HG02885 (cell line): ENCODE results near the gene PUM1.
"Not testable (repeated sequence)": the region's sequence is repeated elsewhere in the genome, so short reads cannot be mapped to it uniquely, and the experiment has no call there.

Experiments
- ATAC-seq: cut with Tn5 transposase; IDR thresholded peaks from one replicate; pipeline ENCODE4 v1.9.1; 2021; ENCODE audit warnings: mild to moderate bottlenecking; ENCODE audit not compliant: unreplicated experiment, poor library complexity

The PUM1 gene

DNA sequence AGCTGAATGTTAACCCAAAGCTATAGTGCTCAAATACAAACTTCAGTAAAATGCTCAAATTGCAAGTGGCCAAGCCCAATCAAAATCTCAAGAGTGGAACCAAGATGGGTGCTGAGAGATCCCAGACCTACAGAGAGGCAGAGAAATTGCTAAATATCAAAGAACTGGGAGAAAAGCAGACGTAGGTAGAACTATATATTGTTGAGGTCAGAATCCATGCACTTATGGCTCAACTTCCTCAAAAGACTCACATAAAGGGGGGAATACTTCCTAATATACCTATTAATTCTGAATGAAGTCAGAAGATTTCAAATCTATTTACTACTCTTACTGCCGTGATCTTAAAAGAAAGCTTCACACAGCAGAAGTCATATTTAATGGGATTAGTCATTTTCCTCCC, 65.2 kb downstream of the PUM1 start:
- ATAC-seq = no peak

DNA sequence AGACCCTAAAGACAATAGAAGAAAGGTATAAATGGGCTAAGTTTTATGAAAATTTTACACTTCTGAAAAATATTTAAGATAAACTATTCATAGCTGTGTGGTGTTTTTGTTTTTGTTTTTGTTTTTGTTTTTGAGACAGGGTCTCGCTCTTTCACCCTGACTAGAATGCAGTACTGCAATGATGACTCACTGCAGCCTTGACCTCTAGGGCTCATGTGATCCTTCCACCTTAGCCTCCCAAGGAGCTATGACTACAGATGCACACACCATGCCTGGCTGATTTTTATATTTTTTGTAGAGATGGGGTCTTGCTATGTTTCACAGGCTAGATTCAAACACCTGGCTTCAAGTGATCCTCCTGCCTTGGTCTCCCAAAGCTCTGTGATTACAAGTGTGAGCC, 66.6 kb downstream of the PUM1 start:
- ATAC-seq = no peak

DNA sequence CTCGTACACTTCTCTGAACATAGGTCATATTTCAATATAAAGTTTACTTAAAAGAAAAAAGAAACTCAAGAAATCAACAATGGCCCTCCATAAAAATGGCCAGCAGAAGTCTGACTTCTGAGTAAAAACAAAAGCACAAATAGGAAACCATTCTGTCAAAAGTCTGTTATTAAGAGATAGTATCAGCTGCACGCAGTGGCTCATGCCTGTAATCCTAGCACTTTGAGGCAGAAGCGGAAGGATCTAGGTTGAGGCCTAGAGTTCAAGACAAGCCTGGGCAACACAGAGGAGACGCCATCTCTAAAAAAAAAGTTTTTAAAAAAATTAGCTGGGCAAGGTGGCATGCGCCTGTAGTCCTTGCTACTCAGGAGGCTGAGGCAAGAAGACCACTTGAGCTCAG, 67.3 kb downstream of the PUM1 start:
- ATAC-seq = no peak

DNA sequence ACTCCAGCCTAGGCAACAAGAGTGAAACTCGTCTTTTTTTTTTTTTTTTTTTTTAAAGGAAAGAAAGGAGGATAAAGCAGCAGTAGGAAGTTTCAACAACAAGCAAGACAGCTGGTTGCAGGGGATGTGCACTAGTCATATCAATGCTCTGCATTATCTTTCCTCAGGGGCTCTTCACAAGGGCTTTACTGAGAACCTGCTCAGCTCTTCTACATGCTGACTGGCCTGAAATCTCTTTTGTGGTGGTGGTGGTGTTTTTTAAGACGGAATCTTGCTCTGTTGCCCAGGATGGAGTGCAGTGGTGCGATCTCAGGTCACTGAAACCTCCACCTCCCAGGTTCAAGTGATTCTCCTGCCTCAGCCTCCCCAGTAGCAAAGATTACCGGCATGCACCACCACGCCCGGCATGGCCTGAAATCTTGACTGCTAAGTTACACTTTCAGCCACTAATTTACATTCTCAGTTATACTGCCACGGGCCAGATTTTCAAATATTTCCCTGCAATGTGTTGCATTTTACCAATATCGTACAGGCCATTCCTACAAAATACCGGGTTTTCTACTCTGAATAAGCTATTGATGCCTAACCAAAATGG, 68.0 kb downstream of the PUM1 start:
- no peak for ATAC-seq

DNA sequence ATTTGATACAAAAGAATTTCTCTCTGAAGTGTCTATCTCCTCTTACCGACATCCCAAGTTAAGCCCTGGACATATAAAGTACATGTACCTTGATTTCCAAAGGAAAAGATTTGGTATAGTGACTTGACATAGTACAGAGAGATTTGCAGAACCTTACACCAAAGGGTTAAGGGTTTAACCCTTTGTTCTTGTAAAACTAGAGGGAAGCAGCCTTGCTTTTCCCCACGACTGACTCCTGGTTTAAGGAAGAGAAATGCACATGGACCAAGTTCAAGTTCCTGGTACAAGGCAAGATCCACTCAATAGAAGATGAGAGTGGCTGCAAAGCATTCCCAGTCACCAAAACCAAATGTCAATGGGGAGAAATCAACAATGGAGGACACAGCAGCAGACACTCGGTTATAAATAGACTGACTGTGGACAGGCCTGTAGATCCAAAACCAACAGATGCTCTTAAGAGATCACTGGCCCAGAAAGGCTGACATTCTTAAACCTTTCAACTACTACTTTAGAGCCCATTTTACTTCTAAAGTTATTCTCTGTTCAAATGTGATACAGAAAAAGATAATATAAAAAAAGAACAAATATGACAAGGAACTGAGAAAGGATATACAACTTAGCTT, 69.4 kb downstream of the PUM1 start:
- no peak for ATAC-seq

DNA sequence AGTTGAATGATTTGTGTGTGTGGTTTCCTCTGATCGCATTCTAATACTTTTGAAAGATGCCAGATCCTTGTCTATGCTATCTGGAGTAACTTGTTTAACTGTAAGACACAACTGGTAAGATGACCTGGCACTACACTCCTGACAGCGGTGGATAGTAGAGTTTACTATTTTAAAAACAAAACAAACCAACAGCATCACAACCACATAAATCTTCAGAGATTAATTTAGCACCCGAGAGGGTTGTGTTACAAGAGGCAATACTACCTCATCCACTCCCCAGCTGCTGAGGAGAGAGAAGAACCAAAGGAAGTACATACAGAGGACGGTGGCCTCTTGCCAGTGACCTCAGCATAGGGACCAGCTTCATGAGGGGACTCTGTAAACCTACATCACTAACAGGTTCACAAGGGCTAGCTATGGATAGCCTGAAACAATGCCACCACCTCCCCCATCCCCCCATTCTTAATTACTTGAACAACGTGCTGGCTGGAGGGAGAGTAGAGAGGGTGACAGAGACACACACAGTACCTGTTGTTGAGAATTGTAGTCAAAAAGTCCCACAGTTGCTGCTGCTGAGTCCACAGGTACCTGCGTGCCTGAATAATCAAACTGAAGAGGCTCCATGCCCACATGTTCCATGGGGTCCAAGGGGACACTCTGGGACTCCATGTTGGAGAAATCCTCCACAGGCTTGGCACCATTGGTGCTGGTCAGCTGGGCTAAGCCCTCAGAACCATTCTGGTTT, 73.5 kb downstream of the PUM1 start:
- no peak for ATAC-seq

DNA sequence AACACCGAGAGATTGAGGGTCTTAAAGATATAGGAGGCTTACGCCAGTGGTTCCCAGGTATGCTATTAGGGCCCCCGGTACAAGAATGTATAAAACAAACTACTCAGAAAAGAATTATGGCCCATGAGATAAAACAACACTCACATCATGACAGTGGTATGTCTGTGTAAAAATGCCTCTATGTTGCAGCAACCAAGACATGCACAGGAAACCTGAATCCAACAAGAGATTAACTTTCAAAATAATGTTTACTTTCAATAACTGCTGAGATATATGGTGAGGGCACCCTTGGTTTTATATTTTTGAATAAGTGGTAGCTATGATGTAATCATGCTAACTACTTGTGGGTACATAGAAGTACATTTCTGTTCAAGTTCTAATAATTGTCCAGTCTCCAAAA, 74.9 kb downstream of the PUM1 start:
- ATAC-seq = no peak

DNA sequence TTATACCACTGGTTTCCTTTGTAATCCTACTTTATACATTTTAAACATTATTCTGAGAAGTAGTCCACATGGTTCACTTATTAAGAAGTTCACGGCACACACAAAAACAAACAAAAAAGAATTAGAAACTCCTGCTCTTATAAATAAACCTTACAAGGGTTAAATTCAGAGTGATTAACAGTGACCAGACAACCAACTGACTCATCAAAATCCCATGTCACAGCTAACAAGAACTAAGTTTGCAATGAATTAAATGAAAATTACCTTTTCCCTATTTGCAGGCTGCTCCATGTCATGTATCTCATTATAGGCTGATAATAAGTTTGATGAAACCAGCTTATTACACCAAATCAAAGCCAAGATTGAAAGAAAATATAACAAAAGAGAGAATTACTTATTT, 77.5 kb downstream of the PUM1 start:
- no peak for ATAC-seq

DNA sequence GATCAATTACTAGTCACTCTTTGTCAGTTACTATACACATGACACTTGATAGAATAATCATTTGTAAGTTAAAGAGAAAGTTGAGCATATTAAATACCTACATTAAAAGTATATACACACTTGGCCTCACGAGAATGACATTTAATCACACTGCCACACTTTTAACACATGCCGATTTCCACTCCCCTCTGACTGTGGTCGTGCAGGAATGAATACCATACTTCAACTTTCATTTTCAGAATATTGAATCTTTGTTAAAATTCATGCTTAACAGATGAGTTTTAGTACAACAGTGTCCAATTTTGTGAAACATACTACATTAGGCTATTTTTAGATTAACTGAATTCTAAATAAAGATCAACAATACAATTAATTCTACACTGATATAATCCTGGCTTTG, 78.8 kb downstream of the PUM1 start:
- no peak for ATAC-seq

DNA sequence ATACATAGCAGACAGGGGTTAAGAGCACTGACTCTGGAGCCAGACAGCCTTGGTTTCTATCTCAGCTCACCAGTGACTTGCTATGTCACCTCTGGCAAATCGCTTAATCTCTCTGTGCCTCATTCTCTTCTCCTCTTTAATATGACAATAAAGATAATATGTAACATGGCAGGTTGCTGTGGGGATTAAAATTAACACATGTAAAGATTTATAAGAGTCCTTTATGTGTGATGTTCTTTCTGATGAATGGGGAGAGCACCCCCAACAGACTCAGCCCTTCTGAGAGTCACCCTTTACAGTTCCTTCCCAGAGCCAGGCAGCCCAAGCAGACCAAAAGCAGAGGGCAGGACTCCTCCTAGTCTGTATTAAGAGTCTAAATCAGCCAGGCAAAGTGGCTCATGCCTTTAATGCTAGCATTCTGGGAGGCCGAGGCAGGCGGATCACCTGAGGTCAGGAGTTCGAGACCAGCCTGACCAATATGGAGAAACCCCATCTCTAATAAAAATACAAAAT, 80.5 kb downstream of the PUM1 start:
- no peak for ATAC-seq

DNA sequence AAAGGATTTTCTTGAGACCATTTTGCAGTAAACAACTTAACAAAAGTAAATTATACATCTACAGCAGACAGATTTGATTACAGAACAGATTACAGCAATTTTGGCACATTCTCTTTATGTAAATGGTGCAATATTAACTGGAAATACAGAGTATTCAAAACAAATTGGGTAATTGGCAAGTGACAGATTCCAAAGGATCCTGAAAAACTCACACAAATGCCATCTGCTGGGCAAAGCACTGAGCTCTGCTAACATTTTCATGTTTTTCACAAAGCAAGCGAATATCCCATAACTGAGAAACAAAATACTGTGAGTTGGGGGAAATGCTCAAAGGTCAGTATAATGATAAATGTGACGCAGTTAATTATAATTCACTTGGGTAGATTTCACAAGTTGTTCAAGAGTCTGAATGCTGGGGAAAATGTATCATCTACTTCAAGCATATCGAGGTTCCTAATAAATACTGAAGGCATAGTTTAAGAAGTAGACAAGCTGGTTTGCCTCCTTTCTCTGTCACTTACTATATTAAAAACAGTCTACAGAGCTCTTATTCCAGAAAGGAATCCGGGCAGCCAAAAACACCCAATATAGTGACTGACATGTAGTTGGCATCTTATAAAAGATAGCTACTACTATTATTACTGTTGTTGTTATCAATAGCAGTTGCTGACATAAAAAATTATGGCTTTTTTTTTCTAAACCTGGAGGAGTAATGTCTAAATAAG, 81.2 kb downstream of the PUM1 start:
- ATAC-seq = no peak

DNA sequence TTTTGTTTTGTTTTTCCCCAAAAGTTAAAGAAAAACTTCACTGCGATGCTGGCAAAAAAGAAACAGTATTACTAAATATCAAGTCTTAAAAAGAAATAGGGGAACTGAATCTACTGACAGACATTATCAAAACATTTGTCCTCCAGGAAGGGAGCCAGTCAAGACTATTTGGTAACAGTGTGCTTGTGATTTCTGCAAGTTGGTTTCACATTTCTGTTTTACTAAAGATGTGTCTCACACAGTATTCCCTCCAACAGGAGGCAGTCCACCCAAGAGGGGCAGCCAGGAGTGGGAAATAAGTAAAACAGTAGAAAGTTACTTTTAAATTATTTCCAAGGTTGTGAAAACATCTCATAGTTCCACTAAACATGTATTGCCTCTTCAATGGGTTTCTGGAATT, 82.6 kb downstream of the PUM1 start:
- no peak for ATAC-seq

DNA sequence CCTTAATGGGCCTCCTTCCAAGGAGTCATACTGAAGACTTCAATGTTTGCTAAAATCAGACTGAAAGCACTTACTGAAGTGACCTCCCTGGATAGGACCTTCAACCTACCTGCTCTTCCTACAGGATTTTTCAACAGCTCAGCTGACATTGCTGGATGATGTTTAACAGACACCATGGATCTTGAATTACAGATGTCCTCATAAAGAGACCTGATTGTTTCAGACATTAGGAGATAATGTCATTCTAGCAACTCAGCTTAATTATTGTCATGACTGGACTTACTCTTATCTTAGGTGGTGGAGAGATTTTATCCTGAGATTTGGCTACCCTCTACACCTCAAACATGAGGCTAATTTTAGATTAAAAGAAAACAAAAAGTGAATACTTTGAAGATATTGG, 83.1 kb downstream of the PUM1 start:
- ATAC-seq = no peak

DNA sequence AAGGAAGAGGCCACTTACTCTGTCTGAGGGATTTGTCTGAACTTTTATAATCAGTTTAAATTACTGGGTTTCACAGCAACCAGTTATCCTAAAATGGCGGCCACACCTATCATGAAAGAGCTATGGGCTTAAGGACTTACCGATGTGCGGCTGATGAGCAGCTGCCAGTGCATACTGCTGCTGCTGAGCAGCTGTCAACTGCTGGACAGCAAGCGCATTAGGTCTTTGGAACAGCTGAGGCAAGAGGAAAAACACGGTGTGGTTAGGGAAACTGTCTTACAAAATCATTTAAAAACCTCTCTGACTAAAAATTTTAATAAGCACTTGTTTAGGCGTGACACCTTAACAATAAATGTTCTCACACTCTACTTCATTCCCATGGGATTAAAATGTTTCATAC, 84.3 kb downstream of the PUM1 start:
- ATAC-seq = no peak

DNA sequence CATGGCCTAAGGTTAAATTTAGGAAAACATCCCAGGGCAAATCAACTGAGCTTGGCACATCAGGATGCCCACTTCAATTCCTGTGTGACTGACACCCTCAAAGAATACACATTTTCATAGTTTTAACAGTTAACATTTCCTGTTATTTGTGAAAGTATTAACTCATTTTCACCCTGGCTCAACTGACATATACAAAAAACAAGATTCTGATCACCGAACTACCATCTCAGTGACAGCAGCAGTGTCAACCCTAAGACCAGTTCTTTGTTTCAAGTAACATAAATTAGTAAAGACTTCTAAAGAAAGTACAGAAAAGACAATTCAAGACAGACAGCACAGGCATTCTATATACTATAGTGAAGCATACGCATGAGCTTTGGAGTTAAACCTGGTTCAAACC, 88.0 kb downstream of the PUM1 start:
- no peak for ATAC-seq

DNA sequence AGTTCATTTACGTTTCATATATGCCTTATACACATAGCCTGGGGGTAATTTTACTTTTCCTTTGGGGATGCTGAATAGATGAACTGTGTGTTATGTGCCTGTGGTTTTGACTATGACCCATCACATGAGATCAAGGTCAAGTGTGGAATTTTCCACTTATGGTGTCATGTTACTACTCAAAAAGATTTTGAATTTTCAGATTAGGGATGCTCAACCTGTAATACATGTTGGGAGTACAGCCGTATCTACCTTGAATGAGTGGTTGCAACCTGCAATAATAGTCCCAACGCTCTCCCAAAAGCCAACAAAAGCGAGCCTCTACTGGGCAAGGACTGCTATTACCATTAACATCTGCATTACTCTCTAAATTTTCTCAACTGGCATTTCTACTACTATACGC, 88.4 kb downstream of the PUM1 start:
- ATAC-seq = no peak

DNA sequence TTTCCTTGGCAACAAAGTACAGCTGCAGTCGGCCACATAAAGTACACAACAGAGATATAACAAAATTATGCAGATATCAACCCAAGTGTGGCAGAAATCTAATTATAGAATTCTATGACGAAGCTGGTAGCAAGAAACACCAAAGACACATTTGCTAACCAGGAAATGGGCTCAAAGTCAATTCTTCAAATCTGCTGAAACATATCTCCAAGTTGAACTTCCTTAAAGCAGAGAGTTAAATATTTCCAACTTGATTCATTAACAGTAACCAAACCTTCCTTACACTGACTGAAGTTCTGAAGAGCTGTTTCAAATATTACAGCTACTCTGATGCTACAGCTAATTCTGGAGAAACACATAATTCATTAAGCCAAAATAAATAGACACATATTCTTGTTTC, 89.4 kb downstream of the PUM1 start:
- ATAC-seq = no peak

DNA sequence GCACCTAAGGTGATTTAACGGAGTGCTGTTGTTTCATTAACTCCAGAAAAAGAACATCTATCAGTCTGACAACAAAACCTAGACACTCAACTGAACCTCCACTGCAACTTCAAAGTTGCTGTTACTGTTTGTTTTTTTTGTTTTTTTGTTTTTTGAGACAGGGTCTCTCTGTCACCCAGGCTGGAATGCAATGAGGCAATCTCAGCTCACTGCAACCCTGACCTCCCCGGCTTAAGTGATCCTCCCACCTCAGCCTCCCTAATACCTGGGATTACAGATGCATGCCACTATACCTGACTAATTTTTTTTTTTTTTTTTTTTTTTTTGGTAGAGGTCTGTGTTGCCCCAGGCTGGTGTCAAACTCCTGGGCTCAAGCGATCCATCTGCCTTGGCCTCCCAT, 90.3 kb downstream of the PUM1 start:
- ATAC-seq = no peak

DNA sequence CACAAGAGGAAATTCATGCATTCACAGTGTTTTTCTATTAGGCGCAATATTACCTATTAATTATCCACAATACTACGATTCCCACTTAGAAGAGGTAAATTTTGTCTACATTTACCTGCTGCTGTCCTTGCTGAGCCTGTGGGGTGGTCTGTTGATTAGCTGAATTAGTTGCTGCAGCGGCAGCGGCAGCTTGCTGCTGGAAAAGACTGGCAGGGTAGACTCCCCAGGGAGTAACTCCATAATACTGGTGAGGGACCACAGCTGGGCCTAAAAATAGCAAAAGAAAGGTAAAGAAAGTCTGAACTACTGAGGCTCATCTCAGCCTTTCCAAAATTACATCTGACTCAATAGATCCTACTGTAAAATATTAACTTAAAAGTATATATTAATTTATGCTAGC, 91.0 kb downstream of the PUM1 start:
- no peak for ATAC-seq

DNA sequence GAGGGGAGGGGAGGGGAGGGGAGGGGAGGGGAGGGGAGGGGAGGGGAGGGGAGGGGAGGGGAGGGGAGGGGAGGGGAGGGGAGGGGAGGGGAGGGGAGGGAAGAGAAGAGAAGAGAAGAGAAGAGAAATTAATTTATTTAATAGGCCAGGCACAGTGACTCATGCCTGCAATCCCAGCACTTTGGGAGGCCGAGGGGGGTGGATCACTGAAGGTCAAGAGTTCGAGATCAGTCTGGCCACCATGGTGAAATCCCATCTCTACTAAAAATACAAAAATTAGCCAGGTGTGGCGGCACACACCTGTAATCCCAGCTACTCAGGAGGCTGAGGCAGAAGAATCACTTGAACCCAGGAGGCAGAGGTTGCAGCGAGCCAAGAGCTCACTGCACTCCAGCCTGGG, 93.2 kb downstream of the PUM1 start:
- ATAC-seq = not testable (repeated sequence)

DNA sequence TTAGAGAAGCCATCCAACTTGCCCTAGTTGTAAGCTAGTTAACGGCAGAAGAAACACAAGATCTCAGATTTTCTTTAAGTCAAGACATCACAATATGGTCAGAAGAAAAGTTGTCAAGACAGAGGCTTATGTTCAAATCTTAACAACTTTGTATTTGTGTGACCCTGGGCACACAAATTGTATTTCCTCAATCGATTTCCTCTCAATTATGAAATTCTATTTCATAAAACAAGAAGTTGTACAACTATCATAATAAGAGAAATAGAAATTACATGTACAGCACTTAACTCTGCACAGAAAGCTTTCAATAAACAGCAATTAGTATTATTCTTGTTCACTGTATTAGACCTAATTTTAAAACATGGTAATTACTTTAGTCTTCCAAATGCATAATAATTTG, 94.0 kb downstream of the PUM1 start:
- no peak for ATAC-seq
